H4 (cell line): ENCODE data around the gene SLC45A1. TPM values are rescaled to one million over a fixed set of nuclear protein-coding genes. Genes with fewer than 3 reads are reported as not detected.

Experiments used
- DNase-seq: peaks from one replicate; pipeline ENCODE4 v3.0.0-alpha.2; 2015; ENCODE audit warnings: low spot score
- total RNA-seq: library from RNA; depleted of rRNA; stranded (reverse); fragments of >200 nt; shearing (Covaris generic); gene quantifications from 2 replicates; pipeline ENCODE4 v1.2.3, GENCODE V29; 2014

Gene SLC45A1
- total RNA-seq, 1 experiment from 2014 or later, result 0.31 TPM

- DNase-seq, result no peak
Measured at GRCh38 chr1:8335246-8335645, 17.3 kb downstream of the SLC45A1 start.

DNA sequence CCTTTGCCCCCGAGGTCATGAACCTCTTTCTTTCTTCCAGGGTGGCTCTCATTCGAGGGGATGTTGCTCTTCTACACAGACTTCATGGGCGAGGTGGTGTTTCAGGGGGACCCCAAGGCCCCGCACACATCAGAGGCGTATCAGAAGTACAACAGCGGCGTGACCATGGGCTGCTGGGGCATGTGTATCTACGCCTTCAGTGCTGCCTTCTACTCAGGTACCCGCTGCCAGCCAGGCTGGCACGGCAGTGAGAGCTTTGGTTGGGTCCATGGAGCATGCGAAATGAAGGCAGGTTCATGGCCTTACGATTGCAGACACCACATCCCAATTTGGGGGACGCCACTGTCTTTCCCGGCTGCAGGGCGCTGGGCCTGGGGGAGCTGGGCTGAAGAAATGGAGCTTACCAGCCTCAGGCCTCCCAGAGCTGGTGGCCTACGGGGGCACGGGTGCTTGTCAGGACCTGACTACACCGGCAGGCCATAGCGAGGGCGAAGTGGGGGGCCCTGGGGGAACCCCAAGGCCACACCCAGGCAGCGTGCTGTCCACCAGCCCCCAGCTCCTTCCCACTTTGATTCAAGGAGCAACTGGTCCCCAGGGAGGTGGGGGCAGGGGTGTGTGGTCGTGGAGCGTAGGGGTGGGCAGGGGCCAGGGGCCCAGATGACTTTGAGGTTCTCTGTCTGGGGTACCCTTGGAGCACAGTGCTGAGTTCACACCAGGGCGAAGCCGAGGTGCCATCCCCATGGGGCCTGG lies 20.0 kb downstream of the SLC45A1 start:
- no peak for DNase-seq

DNA sequence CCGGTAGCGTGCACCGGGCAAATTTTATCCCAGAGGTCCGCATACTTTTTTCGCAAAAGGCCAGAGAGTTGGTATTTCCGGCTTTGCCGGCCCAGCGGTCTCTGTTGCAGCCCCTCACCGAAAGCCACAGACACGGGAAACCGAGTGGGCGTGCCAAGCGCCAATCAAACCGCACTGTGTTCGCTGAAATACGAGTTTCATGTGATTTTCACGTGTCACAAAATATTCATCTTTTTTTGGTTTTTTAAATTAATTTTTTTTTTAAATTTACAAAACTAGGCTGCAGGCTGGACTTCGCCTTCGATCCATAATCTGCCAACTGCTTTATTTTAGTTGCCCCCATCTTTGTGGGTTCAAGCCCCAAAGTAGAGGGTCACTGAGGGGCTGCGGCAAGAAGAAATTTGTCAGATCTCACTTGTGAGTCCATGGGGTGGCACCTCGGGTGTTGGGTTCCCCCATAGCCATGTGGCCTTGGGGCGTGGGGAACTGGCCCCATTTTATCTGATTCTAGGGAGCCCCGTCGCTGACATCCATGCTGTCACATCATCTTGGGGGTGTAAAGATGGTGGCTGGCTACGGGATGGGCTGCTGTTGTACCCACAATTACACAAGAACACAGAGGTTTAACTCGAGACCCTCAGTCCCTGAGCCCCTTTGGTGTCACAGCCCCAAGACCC lies 20.8 kb downstream of the SLC45A1 start:
- DNase-seq, result no peak

DNA sequence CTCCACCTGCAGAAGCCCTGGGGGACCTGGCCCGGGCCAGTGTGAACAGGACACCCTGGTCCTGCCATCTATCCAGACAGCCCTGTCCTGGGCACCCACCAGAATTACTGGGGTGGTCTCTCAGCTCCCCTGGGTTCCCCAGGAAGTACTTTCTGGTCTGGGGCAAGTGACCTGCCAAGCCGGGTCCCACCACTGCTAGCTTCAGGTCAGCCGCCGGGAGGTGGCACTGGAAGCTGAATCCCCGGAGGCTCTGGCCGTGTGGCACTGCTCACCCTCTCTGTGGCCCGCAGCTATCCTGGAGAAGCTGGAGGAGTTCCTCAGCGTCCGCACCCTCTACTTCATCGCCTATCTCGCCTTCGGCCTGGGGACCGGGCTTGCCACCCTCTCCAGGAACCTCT lies 21.3 kb downstream of the SLC45A1 start:
- DNase-seq, result no peak

GRCh38 chr1:8340448-8340847 lies 22.5 kb downstream of the SLC45A1 start:
- DNase-seq, result no peak

DNA sequence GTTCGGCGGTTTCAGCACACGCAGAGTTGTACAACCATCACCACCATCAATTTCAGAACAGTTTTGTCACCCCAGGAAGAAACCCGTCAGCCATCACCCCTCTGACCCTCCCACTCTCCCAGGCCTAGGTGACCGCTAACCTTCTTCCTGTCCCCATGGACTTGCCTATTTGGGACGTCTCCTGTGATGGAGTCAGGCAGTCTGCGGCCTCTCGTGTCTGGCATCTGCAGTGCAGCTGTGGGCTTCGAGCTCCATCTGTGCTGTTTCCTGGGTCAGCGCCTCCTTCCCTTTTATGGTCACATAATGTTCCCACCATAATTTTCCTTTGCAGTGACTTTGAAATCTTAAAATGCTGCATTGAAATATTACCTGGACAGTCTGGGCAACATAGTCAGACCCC lies 24.4 kb downstream of the SLC45A1 start:
- no peak for DNase-seq

DNA sequence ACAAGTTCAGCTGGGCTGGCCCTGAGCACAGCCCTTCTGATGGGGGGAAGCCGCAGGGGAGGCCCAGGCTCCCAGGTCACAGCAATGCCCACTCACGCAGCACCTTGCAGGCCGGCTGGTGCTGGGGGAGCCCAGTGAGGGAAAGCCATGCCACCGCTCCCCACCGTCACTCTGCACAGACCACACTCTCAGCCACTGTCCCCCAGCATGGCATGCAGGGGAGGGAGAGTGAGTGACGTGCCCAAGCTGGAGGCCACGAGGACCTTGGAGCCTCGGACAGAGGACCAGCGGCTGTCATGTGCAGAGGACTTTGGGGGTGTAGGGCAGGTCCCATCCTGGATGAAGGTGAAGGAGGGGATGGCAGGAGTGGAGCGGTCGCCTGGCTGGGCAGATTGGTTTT lies 25.1 kb downstream of the SLC45A1 start:
- DNase-seq, result no peak

DNA sequence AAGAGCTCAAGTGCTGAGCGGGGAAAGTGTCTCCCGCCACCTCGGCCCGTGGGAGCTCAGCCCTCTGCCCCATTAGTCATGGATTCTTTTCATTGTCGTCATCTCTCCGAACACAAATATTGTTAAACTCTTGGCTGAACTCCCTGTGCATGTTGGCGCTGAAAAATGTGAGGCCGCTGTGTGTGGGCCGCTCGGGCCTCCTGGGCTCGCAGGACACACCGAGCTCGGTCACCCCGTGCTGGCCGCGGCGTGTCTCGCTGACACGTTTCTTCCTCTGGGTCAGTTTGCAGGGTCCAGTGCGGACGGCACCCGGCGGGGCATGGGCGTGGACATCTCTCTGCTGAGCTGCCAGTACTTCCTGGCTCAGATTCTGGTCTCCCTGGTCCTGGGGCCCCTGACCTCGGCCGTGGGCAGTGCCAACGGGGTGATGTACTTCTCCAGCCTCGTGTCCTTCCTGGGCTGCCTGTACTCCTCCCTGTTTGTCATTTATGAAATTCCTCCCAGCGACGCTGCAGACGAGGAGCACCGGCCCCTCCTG lies 25.6 kb downstream of the SLC45A1 start:
- DNase-seq, result peak; percentile 82

DNA sequence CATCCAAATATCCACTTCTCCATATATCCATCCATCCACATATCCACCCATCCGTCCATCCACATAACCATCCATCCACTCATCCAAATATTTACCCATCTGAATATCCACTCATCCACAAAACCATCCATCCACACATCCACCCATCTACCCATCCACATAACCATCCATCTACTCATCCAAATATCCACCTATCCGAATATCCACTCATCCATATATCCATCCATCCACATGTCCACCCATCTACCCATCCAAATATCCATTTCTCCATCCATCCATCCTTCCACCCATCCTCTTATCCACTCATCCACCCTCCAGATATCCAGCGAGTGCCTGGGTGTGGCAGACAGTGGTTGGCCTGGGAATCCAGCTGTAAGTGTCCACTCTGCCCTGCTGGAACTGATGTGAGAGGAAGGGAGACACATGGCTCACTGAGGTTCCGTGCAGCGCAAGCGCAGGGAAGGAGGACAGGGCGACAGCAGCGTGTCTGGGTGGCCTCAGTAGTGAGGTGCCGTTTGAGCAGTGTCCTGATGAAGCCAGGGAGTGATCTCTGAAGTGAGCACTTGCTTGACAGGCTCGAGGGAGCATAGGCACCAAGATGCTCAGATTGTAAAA lies 27.1 kb downstream of the SLC45A1 start:
- DNase-seq, result no peak

GRCh38 chr1:8345621-8346415 lies 27.9 kb downstream of the SLC45A1 start:
- DNase-seq, result no peak

DNA sequence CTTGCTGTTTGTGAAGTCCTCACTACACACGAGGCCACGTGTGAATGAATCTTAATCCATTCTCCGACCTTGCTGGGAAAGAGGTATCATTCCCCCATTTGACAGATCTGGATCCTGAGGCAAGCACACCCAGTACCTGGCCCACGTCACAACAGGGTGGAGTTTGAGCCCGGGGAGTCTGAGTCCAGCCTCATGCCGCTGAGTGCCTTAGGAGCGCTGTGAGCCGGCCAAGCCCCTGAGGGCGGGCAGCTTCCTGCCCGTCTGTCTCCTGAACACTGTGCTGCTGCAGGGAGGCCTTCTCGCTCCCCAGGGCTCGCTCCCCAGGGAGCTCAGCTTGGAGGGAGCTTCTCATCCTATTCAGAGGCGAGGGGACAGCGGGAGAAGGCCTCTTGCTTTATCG lies 29.7 kb downstream of the SLC45A1 start:
- DNase-seq, result no peak

- no peak for DNase-seq
Measured at GRCh38 chr1:8348047-8348776, 30.3 kb downstream of the SLC45A1 start.

DNA sequence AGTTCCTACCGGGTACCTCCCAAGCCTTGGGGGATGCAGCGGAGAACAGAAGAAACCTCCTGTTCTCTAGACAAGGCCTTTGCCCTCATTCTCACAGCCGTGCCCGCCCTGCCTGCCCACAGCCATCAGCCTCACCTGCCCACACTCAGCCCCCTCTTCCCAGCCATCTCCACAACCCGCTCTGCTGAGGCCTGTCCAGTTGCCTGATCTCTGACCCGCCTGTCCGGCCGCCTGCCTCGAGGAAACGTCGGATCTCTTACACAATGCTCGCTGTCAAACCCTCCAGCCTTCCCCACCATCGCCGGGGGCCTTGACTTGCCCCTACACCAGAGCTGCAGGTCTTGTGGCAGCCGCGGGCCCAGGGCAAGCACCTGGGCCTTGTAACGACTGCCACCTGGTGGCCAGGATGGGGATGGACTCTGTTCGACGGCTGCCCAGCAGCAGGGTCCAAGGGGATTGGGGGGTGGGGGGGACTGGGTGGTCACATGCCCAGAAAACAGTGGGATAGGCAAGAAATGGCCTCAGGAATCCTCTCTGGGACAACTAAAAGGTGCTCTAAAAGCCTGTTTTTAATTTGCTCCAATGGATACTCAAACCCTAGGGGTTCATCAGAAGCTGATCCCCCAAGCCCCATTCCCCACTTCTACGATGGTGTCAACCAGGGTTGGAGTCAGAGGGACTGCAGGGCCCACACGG lies 31.0 kb downstream of the SLC45A1 start:
- DNase-seq, result no peak

DNA sequence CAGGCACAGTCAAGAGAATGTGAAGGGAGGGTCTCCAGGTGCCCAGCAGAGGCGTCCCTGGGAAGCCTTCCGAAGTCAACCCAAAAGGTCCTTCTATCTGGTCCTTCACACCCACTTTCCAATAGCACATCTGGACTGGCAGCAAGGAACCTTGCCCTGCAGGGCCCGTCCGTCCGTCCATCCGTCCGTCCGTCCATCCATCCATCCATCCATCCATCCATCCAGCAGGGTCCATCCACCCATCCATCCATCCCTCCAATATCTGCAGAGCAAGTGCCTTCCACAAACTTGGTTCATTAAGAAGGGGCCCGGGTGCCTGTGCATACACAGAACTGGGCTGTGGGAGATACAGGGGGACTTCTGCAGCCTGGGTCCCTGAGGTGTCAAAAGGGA lies 31.6 kb downstream of the SLC45A1 start:
- no peak for DNase-seq

- DNase-seq, result no peak
Measured at GRCh38 chr1:8349961-8350360, 32.0 kb downstream of the SLC45A1 start.

DNA sequence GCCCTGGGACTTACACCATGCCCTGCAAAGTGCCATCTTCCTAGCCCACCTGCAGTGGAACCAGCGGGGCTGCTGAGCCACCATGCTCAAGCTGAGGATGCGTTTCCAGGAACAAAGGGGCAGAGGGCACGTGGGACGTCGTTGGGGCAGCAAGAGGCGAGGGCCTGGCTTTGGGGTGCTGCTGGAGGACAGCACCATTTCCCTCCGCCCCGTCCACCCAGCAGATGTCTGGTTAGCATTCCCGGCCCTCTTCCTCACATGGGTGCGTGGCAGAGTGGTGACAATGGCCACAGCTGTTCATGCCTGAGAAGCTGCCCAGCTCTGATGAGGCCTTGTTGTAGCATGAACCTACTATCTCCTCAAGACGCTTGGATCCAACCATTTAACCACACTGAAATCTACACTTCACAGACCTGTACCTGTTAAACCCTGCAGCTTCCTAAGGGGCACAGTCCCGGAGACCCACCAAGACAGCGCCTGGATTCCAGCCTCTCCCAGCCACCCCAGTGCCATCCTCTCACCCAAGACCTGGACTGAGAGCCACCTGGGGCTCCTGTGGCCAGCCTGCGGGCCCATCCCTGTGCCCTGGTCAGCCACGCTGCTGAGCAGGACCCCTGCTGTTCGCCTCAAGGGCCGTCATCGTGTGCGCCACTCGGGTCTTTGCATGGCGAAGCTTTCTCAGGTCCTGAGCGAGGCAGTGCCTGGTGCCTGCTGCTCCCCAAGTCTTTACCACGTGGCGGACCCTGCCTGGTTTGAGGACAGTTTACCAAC lies 33.2 kb downstream of the SLC45A1 start:
- no peak for DNase-seq

DNA sequence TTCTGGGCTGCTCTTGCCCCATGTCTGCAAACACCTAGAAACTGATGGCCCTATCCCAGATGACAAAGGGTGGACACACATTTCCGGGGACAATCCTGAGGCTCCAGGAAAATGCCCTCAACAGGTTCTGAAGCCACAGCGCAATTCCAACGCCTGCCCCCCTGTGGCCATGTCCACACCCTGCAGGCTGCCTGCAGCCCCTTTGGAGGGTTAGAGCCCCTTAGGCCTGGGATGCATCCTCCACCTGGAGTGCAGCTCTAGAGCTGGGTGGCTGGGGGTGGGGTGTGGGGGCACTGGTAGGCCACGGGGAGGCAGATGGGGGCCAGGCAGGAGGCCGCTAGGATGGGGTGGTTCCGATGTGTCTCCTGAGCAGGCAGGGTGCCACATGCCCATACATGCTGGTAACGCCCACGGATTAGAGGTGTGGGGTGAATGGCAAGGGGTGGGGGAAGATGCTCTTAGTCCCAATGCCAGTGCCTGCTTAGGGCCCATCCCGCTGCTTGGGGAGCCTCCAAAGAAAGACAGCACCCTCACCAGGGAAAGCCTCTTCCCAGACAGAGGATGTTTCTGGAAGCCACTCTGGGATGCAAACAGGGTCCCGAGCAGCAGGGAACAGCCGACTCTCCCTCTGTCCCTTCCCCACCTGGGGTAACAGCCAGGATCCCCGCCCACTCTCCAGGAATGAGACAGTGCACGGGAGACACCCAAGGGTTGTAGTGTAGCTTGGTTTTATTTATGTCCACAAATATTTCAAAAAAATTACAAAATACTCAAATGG lies 34.0 kb downstream of the SLC45A1 start:
- no peak for DNase-seq

DNA sequence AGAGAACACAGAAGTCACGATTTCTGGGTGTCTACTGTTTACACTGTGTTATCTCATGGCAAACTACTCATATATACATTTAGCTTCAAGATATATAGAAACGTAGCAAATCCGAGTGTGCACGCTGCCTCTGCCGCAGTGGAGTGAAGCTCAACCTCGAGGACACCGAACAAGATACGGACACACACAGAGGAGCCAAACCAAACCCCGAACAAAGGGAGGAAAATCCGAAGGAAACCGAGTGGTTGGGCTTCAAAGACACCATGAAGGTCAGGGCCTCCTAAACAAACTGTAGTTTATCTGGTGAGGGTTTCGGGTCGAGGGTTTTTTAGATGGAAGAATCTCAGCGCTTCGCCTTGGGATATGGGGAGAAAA lies 34.5 kb downstream of the SLC45A1 start:
- no peak for DNase-seq
